HG03342 (cell line): ENCODE measurements around the gene IRGC.
"Not testable (repeated sequence)": the region's sequence is repeated elsewhere in the genome, so short reads cannot be mapped to it uniquely, and the experiment has no call there.

ENCODE experiments used
- ATAC-seq: cut with Tn5 transposase; IDR thresholded peaks from one replicate; pipeline ENCODE4 v1.9.1; 2021; ENCODE audit warnings: mild to moderate bottlenecking, moderate library complexity; ENCODE audit not compliant: unreplicated experiment

IRGC gene

GRCh38 chr19:43715776-43716175, at the start of gene IRGC:
Gene IRGC, plus strand, starts transcription at chr19:43716076. Its CDS starts 2,483 bp downstream, at chr19:43718559.
- ATAC-seq, result no peak

GRCh38 chr19:43667126-43667875, 48.6 kb upstream of the IRGC start:
- ATAC-seq, result no peak

GRCh38 chr19:43667876-43668405, 47.9 kb upstream of the IRGC start:
- no peak for ATAC-seq

GRCh38 chr19:43668406-43669109, 47.3 kb upstream of the IRGC start:
- ATAC-seq, result peak; percentile 79

GRCh38 chr19:43672061-43672679, 43.7 kb upstream of the IRGC start:
- ATAC-seq, result no peak

- no peak for ATAC-seq
These were observed 42.2 kb upstream of the IRGC start for GRCh38 chr19:43673637-43674036.

GRCh38 chr19:43674183-43674582, 41.7 kb upstream of the IRGC start:
- ATAC-seq, result no peak

- no peak for ATAC-seq
These were observed 41.3 kb upstream of the IRGC start for GRCh38 chr19:43674596-43674995.

- ATAC-seq, result peak; percentile 56
These were observed 40.5 kb upstream of the IRGC start for GRCh38 chr19:43675269-43675879.

- ATAC-seq, result no peak
These were observed 40.0 kb upstream of the IRGC start for GRCh38 chr19:43675906-43676305.

- no peak for ATAC-seq
These were observed 37.2 kb upstream of the IRGC start for GRCh38 chr19:43678512-43679261.

- no peak for ATAC-seq
These were observed 34.1 kb upstream of the IRGC start for GRCh38 chr19:43681821-43682220.

- not testable (repeated sequence) for ATAC-seq
These were observed 33.6 kb upstream of the IRGC start for GRCh38 chr19:43682269-43682668.

GRCh38 chr19:43682824-43683661, 32.8 kb upstream of the IRGC start:
- ATAC-seq, result no peak

GRCh38 chr19:43683905-43684304, 32.0 kb upstream of the IRGC start:
- no peak for ATAC-seq

GRCh38 chr19:43684326-43684725, 31.6 kb upstream of the IRGC start:
- ATAC-seq, result no peak

GRCh38 chr19:43687660-43687997, 28.2 kb upstream of the IRGC start:
- no peak for ATAC-seq

- ATAC-seq, result no peak
These were observed 27.7 kb upstream of the IRGC start for GRCh38 chr19:43688059-43688701.

GRCh38 chr19:43690444-43690843, 25.4 kb upstream of the IRGC start:
- ATAC-seq, result no peak
